Measurements from ENCODE around the gene SF1. TPM values are rescaled to one million over a fixed set of nuclear protein-coding genes. Genes with fewer than 3 reads are reported as not detected.

Gene SF1
- total RNA-seq, 2 donors from 2014 or later = 150 to 470 TPM

- Histone ChIP-seq H3K4me1 (no peaks in the 10 kb centered on the region), H3K27me3 (no peaks in the 10 kb centered on the region), H3K36me3 (replicated peaks in 1 of 2; ENCODE audit: insufficient read depth in 1 of 2, low read depth in 2 of 2) (no peaks in the 10 kb centered on the region), H3K9me3 (no peaks in the 10 kb centered on the region), H3K27ac (no peak overlapping the region), H3K4me3 (no peak overlapping the region)
- ATAC-seq = no peak
- TF ChIP-seq POLR2A (IDR thresholded peaks at IDR 0.05) = no peak
- TF ChIP-seq, protein P1, sequence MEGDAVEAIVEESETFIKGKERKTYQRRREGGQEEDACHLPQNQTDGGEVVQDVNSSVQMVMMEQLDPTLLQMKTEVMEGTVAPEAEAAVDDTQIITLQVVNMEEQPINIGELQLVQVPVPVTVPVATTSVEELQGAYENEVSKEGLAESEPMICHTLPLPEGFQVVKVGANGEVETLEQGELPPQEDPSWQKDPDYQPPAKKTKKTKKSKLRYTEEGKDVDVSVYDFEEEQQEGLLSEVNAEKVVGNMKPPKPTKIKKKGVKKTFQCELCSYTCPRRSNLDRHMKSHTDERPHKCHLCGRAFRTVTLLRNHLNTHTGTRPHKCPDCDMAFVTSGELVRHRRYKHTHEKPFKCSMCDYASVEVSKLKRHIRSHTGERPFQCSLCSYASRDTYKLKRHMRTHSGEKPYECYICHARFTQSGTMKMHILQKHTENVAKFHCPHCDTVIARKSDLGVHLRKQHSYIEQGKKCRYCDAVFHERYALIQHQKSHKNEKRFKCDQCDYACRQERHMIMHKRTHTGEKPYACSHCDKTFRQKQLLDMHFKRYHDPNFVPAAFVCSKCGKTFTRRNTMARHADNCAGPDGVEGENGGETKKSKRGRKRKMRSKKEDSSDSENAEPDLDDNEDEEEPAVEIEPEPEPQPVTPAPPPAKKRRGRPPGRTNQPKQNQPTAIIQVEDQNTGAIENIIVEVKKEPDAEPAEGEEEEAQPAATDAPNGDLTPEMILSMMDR (IDR thresholded peaks at IDR 0.05) = no peak
- DNase-seq = no peak
- WGBS, 2 donors = 64 to 78% methylated on average over 11 of the region's 11 CpGs
- intact Hi-C loops (cut with DNase I) = no loop called here
These were observed 15.2 kb upstream of the SF1 start for GRCh38 chr11:64793271-64794160.

GRCh38 chr11:64792482-64792881 lies 14.1 kb upstream of the SF1 start:
- TF ChIP-seq POLR2A (IDR thresholded peaks at IDR 0.05) = no peak
- TF ChIP-seq, protein P1 (IDR thresholded peaks at IDR 0.05) = no peak
- intact Hi-C loops (cut with DNase I) = no loop called here
- no peaks in the 10 kb centered on the region for H3K27me3 ChIP-seq
- ATAC-seq = no peak
- peaks cover 5% of the 10 kb centered on the region for H3K4me1 ChIP-seq
- WGBS, 2 donors = 89% methylated on average over 4 of the region's 4 CpGs; no CpG with 5 or more reads in 1 of the 2 donors
- H3K9me3 ChIP-seq = no peaks in the 10 kb centered on the region
- no peak overlapping the region for H3K27ac ChIP-seq
- no peaks in the 10 kb centered on the region for H3K36me3 ChIP-seq (replicated peaks in 1 of 2; ENCODE audit: insufficient read depth in 1 of 2, low read depth in 2 of 2)
- H3K4me3 ChIP-seq = no peak overlapping the region
- no peak for DNase-seq

DNA sequence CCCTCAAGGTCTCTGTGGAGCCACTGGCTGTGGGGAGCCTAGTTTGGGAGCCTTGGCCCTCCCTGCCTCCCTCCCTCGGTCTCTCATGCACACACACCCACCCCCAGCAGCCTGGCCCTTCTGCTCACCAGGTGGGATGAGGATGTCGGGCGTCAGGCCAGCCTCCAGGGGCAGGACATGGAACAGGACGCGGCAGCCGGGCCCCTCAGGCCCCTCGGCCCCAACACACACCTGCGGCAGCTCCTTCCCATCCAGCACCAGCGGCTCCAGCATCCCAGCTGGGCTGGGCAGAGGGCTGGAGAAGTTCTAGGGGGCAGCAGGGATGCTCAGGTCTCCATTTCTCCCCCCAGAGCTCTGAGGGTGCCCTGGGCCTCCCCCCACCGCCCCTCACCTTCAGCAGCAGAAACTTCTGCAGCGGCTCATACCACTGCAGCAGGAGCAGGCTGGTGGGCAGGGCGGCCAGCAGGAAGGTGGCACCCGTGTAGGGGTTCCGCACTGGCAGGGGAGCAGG lies 13.5 kb upstream of the SF1 start:
- Histone ChIP-seq H3K9me3 (no peaks in the 10 kb centered on the region), H3K4me1 (peaks cover 5% of the 10 kb centered on the region), H3K36me3 (replicated peaks in 1 of 2; ENCODE audit: insufficient read depth in 1 of 2, low read depth in 2 of 2) (no peaks in the 10 kb centered on the region), H3K27me3 (no peaks in the 10 kb centered on the region), H3K27ac (no peak overlapping the region), H3K4me3 (no peak overlapping the region)
- 92% methylated on average over 4 to 11 of the region's 14 CpGs for WGBS, 2 donors
- ATAC-seq = no peak
- intact Hi-C loops (cut with DNase I) = no loop called here
- TF ChIP-seq POLR2A (IDR thresholded peaks at IDR 0.05) = no peak
- TF ChIP-seq, protein P1 (IDR thresholded peaks at IDR 0.05) = no peak
- no peak for DNase-seq

GRCh38 chr11:64790205-64791095 lies 12.1 kb upstream of the SF1 start:
- Histone ChIP-seq H3K9me3 (no peaks in the 10 kb centered on the region), H3K4me1 (peaks cover 5% of the 10 kb centered on the region), H3K27ac (no peak overlapping the region), H3K27me3 (no peaks in the 10 kb centered on the region), H3K36me3 (replicated peaks in 1 of 2; ENCODE audit: insufficient read depth in 1 of 2, low read depth in 2 of 2) (no peaks in the 10 kb centered on the region), H3K4me3 (no peak overlapping the region)
- intact Hi-C loops (cut with DNase I) = no loop called here
- no peak for ATAC-seq
- TF ChIP-seq POLR2A (IDR thresholded peaks at IDR 0.05) = no peak
- TF ChIP-seq, protein P1 (IDR thresholded peaks at IDR 0.05) = no peak
- 88 to 90% methylated on average over 22 to 25 of the region's 25 CpGs for WGBS, 2 donors
- no peak for DNase-seq
